Left colon (tissue), 2 donors: ENCODE data around the gene RBBP8NL. TPM values are rescaled to one million over a fixed set of nuclear protein-coding genes. Genes with fewer than 3 reads are reported as not detected.
A peak's percentile ranks its signal among the peaks of the same experiment; 100 is the strongest.

ENCODE experiments used
- ATAC-seq: fragments of 200-7000 bp; cut with Tn5 transposase; one replicate; pipeline ENCODE4 v1.9.1; 2020; ENCODE audit warnings: mild to moderate bottlenecking, moderate library complexity
- DNase-seq, 2 donors: peaks; one replicate each; pipeline ENCODE4 v3.0.0-alpha.2; 2020
- intact Hi-C, 2 donors: fragments of 100-400 bp; cut with DNase I in 1 of 2; cut with micrococcal nuclease in 1 of 2; formaldehyde crosslinking; loops; one replicate each; pipeline versions ENCODE4 v1.11.2 to v1.14.0; 2022; cut with DNase I, micrococcal nuclease
- total RNA-seq, 2 donors: library from RNA; stranded (reverse); fragmentation: NEBNext Ultra II Directional; extraction: Animal tissue kit (Norgen Biotek cat#: 25700); gene quantifications; one replicate each; pipeline ENCODE4 v1.2.1, GENCODE V29; 2021
- donor health status: DM: no; HTN: no; CAD: no.
- donor health status: DM: yes; HTN: yes; CAD: no.

Gene RBBP8NL
- total RNA-seq, 2 donors from 2014 or later, result 4.8 to 6.7 TPM

GRCh38 chr20:62412194-62413024 lies 14.9 kb downstream of the RBBP8NL start:
- intact Hi-C loops, result no loop called here
- ATAC-seq (peak; percentile 70), DNase-seq (peak; percentile 91 to 97)

DNA sequence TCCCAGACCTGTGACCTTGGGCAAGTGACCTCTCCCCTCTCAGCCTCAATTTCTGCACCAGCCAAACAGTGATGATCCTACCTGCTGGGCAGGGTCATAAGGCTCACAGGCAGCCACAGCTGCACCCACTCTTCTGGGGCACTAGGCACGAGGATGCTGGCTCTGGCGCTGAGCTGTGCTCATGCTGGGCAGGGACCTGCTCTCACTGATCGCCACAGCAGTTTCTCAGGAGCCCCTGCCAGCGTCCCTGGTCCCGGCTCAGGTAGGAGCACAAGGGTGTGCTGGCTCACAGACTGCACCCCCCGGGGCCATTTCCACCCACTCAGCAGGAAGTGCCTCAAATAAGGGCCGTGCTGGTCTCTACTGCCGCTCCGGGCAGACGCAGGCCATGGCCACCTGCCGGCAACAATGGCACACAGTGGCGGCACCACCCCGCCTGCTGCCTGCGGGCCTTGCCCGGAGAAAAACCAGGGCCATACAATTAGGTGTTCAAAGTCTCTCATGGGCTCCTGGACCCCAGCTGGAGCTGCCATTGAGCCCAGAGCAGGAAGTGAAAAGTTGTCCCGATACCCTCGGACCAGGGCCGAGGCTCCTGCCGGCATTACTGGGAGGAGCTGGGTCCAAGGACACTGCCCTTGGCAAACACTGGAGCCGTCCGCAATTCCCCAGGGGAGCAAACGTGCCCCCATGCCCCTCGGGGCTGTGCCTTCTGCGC lies 15.7 kb downstream of the RBBP8NL start:
- DNase-seq (peak in 1 of 2 donors; percentile 60), ATAC-seq (peak; percentile 31)
- intact Hi-C loops, result no loop called here

GRCh38 chr20:62410746-62411478 lies 16.4 kb downstream of the RBBP8NL start:
- intact Hi-C loops, result no loop called here
- peak in 1 of 2 donors; percentile 21 for DNase-seq

DNA sequence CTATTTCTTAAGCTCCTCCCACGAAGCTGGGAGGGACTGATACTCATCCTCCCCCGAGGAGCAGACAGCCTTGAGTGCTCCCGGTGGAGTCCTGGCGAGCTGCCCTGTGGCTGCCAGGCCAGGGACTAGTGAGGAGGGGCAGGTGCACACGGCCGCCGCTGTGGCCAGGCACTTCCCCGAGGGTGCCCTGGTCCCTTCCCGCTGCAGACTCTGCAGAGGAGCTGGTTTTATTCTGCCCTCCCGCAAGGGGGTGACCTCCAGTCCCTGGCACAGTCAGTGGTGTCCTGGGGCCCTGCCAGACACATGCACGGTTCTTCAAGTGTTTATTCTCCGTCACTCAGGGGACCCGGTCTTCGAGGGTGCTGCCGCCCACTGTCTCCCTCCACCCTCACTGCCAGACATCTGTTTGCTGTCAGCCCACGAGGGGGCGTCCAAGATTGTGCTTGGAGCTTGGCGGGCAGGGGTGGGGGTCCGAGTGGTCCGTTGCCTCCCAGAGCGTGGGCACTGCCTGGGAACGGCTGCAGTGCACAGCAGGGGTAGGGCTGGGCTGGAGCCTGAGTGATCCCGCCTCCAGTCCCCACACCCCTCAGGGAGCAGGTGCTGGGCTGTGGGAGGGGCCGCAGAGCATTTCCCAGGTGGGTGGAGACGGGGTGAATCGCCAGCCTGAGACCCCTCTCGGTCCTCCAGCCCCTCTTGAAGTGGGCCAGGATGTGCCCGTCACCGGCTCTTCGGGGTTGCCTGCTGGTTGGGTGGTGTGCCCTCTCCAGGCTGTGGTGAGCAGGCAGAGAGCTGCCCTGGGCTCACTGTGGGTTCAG lies 17.2 kb downstream of the RBBP8NL start:
- peak; percentile 31 for ATAC-seq
- peak; percentile 83 to 84 for DNase-seq
- intact Hi-C loops, result no loop called here

More at GRCh38 chr20:62410746-62411478, 16.4 kb downstream of the RBBP8NL start:
- ATAC-seq, result no peak

- intact Hi-C loops, result no loop called here
- DNase-seq (no peak), ATAC-seq (no peak)
Observed at GRCh38 chr20:62409086-62409853, 18.1 kb downstream of the RBBP8NL start.

DNA sequence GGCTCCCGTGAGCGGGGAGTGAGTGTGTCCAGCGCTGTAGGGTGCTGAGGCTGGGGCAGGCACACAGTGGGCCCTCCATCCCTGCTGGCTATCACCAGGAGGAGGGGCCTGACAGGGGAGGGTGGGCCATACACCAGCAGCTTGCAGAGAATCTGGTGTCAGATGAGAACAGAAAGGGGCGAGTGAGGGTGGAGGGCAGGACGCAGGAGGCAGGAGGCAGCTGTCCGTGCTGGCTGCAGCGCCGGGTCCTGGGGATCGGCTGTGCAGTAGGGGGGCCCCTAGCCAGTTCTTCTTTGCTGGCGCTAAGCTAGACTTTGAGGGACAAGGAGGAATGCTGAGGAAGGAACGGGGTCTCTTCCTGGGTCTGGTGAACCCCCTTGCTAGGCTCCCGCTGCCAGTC lies 18.7 kb downstream of the RBBP8NL start:
- ATAC-seq (no peak), DNase-seq (no peak)
- intact Hi-C loops, result no loop called here

GRCh38 chr20:62408055-62408454 lies 19.3 kb downstream of the RBBP8NL start:
- DNase-seq, result peak in 1 of 2 donors; percentile 31
- no peak for ATAC-seq
- intact Hi-C loops, result no loop called here

DNA sequence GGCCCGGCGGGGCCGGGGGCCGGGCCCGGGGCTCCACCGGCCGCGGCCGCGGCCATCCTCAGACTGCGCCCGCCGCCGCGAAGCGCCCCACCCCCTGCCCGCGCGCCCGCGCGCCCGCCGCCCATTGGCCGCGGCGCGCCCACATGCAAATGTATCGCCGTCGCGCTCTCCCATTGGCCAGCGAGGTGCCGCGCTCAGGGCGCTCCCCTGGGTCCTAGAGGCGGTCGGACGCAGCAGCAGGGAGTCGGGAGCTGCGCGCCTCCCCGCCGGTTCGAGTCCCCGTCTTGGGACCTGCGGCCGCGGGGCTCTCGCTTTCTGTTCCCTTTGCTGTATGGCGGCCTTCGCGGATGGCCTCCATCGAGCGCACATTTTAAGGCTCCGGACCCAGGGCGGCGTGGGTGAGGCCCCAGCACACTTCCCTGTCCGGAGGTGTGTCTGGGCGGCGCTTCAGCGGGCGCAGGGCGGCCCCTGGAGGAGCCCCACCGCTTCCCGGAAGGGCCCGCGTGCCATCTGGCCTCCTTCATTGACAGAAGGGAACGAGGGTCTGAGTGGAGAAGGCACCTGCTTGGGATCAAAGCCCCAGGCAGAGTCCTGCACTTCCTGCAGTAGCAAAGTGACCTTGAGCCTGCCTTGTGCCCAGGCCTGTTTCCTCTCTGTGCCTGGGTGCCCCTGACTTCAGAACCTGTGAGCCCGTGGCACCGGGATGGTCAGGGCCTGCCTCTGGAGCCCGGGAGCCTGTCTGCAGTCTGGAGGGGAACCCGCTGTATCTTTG lies 19.9 kb downstream of the RBBP8NL start, which contains the start of gene CABLES2:
TSS of gene CABLES2 (minus strand) at position 65 of the 772 bp plus-strand sequence. CDS start at position 56, 9 bp downstream.
- intact Hi-C loops, result no loop called here
- ATAC-seq (peak; percentile 63), DNase-seq (peak; percentile 93 to 94)

GRCh38 chr20:62406635-62407176 lies 20.6 kb downstream of the RBBP8NL start:
- ATAC-seq (no peak), DNase-seq (peak; percentile 35 to 62)
- intact Hi-C loops, result no loop called here

- no peak for DNase-seq
- ATAC-seq, result no peak
- intact Hi-C loops, result no loop called here
Observed at GRCh38 chr20:62405981-62406513, 21.3 kb downstream of the RBBP8NL start.

GRCh38 chr20:62405108-62405980 lies 22.0 kb downstream of the RBBP8NL start:
- ATAC-seq (no peak), DNase-seq (peak in 1 of 2 donors; percentile 29)
- intact Hi-C loops, result no loop called here

- intact Hi-C loops, result no loop called here
- DNase-seq (no peak), ATAC-seq (no peak)
Observed at GRCh38 chr20:62404761-62405107, 22.6 kb downstream of the RBBP8NL start.

- ATAC-seq, result no peak
Observed at GRCh38 chr20:62404112-62404665, 23.1 kb downstream of the RBBP8NL start.

DNA sequence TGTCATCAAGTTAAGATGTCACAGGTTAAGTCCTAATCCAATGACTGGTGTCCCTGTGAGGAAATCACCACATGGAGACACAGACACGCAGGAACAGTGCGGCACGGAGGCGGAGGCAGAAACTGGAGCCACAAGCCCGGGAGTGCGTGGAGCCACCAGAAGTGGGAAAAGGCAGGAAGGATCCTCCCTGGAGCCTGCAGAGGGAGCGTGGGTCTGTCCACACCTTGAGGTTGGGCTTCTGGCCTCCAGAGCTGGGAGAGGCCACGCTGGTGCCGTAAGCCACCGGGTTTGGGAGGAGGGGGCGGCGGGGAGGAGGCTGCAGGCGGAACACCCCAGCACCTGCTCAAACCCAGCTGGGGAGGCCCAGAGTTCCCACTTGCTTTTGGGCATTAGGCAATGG lies 24.0 kb downstream of the RBBP8NL start:
- ATAC-seq, result no peak
- no peak for DNase-seq
- intact Hi-C loops, result no loop called here

More at GRCh38 chr20:62404112-62404665, 23.1 kb downstream of the RBBP8NL start:
- no peak for DNase-seq
- intact Hi-C loops, result no loop called here

- no peak for DNase-seq
- no peak for ATAC-seq
- intact Hi-C loops, result no loop called here
Observed at GRCh38 chr20:62402456-62403150, 24.7 kb downstream of the RBBP8NL start.
